LNCAP (cell line): Measurements from ENCODE around the gene NYAP2.

ENCODE experiments used
- CTCF ChIP-seq: fragments of 450-650 bp; IDR thresholded peaks from 2 replicates; pipeline ENCODE4 v1.5.1; 2017; ENCODE audit warnings: mild to moderate bottlenecking

Gene NYAP2

GRCh38 chr2:225456619-225457260 is 57.2 kb downstream of the NYAP2 start:
- TF ChIP-seq CTCF: no peak

- no peak for TF ChIP-seq CTCF
Measured at GRCh38 chr2:225457482-225457881, 58.0 kb downstream of the NYAP2 start.

DNA sequence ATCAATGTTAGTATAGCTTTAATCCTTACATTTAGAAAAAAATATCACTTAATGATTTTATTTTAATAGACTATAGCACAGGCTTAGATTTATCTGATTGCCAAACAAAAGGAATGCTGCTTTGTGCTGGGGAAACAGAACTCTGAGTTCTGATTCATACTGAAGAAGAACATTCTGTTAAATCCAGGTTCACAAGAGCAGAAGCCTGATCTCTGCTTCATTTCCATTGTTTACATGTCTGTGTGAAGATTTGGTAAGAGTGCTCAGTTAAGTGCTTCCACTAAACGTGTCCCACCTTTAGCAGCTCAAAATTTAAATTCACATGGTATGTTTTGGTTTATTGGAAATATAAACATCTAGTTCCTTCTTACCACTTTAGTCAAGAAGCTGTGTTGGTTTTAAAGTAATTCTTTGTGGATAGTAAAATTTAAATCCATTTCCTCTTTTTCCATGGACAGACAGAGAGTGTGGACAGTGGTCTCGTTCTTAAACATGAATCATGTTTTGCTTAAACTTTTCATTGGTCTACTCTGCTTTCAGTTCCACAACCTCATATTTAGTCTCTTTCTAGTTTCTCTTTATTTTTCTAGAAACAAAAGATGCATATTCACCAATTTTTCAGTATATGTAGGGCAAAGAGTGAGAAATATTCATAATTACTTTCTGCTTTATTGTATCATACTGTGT is 59.1 kb downstream of the NYAP2 start:
- no peak for TF ChIP-seq CTCF

GRCh38 chr2:225462417-225462816 is 62.9 kb downstream of the NYAP2 start:
- no peak for TF ChIP-seq CTCF

GRCh38 chr2:225462945-225463344 is 63.4 kb downstream of the NYAP2 start:
- no peak; the same call in 1 of the 2 replicates for TF ChIP-seq CTCF

DNA sequence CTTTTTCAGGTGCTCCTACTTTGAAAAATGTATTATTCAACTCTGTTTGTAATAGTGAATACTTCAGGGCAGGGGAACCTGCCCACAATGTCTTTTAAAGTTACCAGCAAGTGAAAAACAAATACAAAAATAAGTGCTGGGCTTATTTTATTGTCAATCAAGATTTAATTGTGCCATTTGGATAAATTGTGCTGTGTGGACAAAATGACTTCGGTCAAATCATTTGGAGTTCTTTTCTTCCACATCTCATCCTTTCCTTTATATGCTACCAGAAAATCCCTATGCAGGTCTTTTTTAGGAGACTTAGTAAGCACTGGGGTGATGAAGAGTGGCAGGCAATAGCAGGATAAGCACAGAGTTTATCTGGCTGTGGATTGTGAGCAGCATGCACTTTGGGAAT is 63.9 kb downstream of the NYAP2 start:
- no peak for TF ChIP-seq CTCF

GRCh38 chr2:225464346-225465025 is 65.0 kb downstream of the NYAP2 start:
- no peak for TF ChIP-seq CTCF
